SU-DHL-6 (cell line): ENCODE data around the gene SAP25.
A peak's percentile ranks its signal among the peaks of the same experiment; 100 is the strongest.

ENCODE experiments used
- H2AFZ ChIP-seq: fragments of 200-600 bp; sonication (generic); 2 replicates; pipeline ENCODE4 v1.6.1; 2014; ENCODE audit warnings: low read depth, mild to moderate bottlenecking, moderate library complexity, mixed read lengths, antibody characterized with exemption, low read length; ENCODE audit not compliant: severe bottlenecking
- H3F3A ChIP-seq: fragments of 200-600 bp; shearing (Covaris generic); 2 replicates; pipeline ENCODE4 v1.6.0; 2016; ENCODE audit warnings: antibody characterized with exemption, mild to moderate bottlenecking; ENCODE audit not compliant: insufficient read depth
- H3K27ac ChIP-seq: fragments of 200-600 bp; sonication (generic); 2 replicates; pipeline ENCODE4 v1.5.1; 2016; ENCODE audit warnings: low read depth, mild to moderate bottlenecking, low read length, moderate library complexity, mixed read lengths
- H3K27me3 ChIP-seq: fragments of 200-600 bp; sonication (generic), shearing (Covaris generic); 2 replicates; pipeline ENCODE4 v1.6.0; 2014; ENCODE audit warnings: mild to moderate bottlenecking, low read length
- H3K36me3 ChIP-seq: fragments of 200-600 bp; sonication (generic); 2 replicates; pipeline ENCODE4 v1.6.1; 2014; ENCODE audit warnings: mild to moderate bottlenecking, low read length, mixed read lengths
- H3K4me2 ChIP-seq: fragments of 300-600, 200-600 bp; shearing (Covaris generic), sonication (generic); 2 replicates; pipeline ENCODE4 v1.6.0; 2014; ENCODE audit warnings: low read length, low read depth, mild to moderate bottlenecking; ENCODE audit not compliant: poor library complexity, severe bottlenecking
- H3K4me3 ChIP-seq: fragments of 200-600 bp; sonication (generic); 2 replicates; pipeline ENCODE4 v1.5.1; 2014; ENCODE audit warnings: antibody characterized with exemption, low read length, mild to moderate bottlenecking, mixed read lengths; ENCODE audit not compliant: insufficient read depth, poor library complexity, severe bottlenecking
- H3K79me2 ChIP-seq: fragments of 200-600 bp; sonication (generic); 2 replicates; pipeline ENCODE4 v1.6.1; 2014; ENCODE audit warnings: mild to moderate bottlenecking, low read length, moderate library complexity; ENCODE audit not compliant: insufficient read depth
- H3K9ac ChIP-seq: fragments of 200-600 bp; sonication (generic); 2 replicates; pipeline ENCODE4 v1.7.0; 2014; ENCODE audit warnings: mild to moderate bottlenecking, low read length
- H3K9me2 ChIP-seq: fragments of 200-600 bp; sonication (generic); replicated peaks from 2 replicates; pipeline ENCODE4 v1.6.1; 2014; ENCODE audit warnings: low read length; ENCODE audit not compliant: insufficient read depth
- H3K9me3 ChIP-seq: fragments of 200-600 bp; sonication (generic); 2 replicates; pipeline ENCODE4 v1.6.1; 2014; ENCODE audit warnings: low read length, mixed read lengths; ENCODE audit not compliant: insufficient read depth
- H4K20me1 ChIP-seq: fragments of 200-600 bp; sonication (generic); 2 replicates; pipeline ENCODE4 v1.6.1; 2014; ENCODE audit warnings: low read depth, mild to moderate bottlenecking, antibody characterized with exemption, low read length, moderate library complexity, mixed read lengths
- CTCF ChIP-seq: fragments of 200-600 bp; sonication (generic); IDR thresholded peaks from one replicate; pipeline ENCODE4 v1.5.1; 2017; ENCODE audit warnings: antibody characterized with exemption, mild to moderate bottlenecking, low read length, moderate library complexity; ENCODE audit not compliant: insufficient read depth, poor library complexity, severe bottlenecking
- EZH2phosphoT487 ChIP-seq: fragments of 200-600 bp; sonication (generic), shearing (Covaris generic); conservative IDR thresholded peaks from 2 replicates; pipeline ENCODE4 v1.6.1; 2018; ENCODE audit warnings: mild to moderate bottlenecking, antibody characterized with exemption, low read length, moderate library complexity, mixed read lengths

Gene SAP25

DNA sequence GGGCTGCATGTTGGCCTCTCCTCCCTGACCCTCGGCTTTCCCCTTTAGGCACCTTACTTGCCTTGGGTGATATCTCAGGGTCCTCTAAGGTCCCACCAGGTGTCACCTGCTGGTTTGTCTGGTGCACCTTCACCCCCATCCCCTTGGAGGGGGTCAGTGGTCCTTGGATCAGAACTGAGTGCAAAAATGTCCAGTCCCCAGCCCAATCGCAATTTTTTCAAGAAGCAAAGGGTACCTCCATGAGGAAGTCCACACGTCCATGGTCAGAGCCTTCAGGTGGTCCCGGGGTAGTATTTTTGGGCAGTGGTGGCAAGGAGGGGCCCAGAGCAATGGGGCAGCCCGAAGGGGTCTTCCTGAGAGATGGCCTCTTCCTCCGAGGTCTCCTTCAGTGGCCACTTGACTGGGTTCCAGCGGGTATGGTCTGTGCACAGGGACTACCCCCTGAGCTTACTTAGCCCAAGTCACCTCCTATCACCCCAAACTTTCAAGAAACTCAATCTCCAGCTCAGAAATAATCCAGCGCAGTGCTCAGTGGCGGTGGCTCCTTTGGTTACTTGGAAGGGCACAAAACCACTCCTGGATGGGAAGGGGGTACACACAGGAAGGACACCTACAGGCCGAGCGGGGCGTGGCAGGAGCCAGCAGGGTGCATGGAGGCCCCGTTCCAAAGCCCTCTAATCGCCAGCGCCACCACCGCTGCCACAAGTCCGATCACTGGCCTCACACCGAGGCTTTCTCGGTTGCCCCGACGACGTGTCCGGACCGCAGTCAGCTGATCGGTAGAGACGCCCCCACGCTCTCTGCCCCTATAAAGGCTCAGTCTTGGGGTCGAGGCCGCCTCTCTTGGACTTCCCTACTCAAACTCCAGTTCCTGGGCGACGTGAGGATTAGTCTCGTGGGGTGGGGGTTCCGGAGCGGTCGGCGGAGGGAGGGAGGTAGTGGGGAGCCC is 4.5 kb downstream of the SAP25 start:
- Histone ChIP-seq H3K79me2 (no peaks in the 10 kb centered on the region), H3K9ac (no peak overlapping the region), H3K4me3 (no peak overlapping the region), H4K20me1 (no peaks in the 10 kb centered on the region), H3K9me3 (no peaks in the 10 kb centered on the region), H3K27me3 (no peaks in the 10 kb centered on the region), H3K9me2 (no peaks in the 10 kb centered on the region), H2AFZ (no peak overlapping the region), H3K36me3 (no peaks in the 10 kb centered on the region), H3K4me2 (no peak overlapping the region), H3F3A (no peaks in the 10 kb centered on the region), H3K27ac (no peak overlapping the region)
- no peak for TF ChIP-seq EZH2phosphoT487
- TF ChIP-seq CTCF, result peak; percentile 49

GRCh38 chr7:100568176-100568895 is 5.4 kb downstream of the SAP25 start:
- H3K4me3 ChIP-seq, result no peak overlapping the region
- no peaks in the 10 kb centered on the region for H4K20me1 ChIP-seq
- no peaks in the 10 kb centered on the region for H3K36me3 ChIP-seq
- H3K9me2 ChIP-seq, result no peaks in the 10 kb centered on the region
- no peaks in the 10 kb centered on the region for H3K27me3 ChIP-seq
- no peak for TF ChIP-seq CTCF
- TF ChIP-seq EZH2phosphoT487, result no peak
- no peak overlapping the region for H2AFZ ChIP-seq
- H3K9ac ChIP-seq, result no peak overlapping the region
- H3K4me2 ChIP-seq, result no peak overlapping the region
- no peak overlapping the region for H3K27ac ChIP-seq
- no peaks in the 10 kb centered on the region for H3K9me3 ChIP-seq
- no peaks in the 10 kb centered on the region for H3K79me2 ChIP-seq
- no peaks in the 10 kb centered on the region for H3F3A ChIP-seq

GRCh38 chr7:100567751-100568175 is 5.9 kb downstream of the SAP25 start:
- H3K36me3 ChIP-seq, result no peaks in the 10 kb centered on the region
- no peaks in the 10 kb centered on the region for H3F3A ChIP-seq
- H3K27ac ChIP-seq, result no peak overlapping the region
- H3K9ac ChIP-seq, result no peak overlapping the region
- TF ChIP-seq EZH2phosphoT487, result no peak
- no peak for TF ChIP-seq CTCF
- no peaks in the 10 kb centered on the region for H3K9me2 ChIP-seq
- no peak overlapping the region for H3K4me2 ChIP-seq
- no peaks in the 10 kb centered on the region for H3K79me2 ChIP-seq
- no peaks in the 10 kb centered on the region for H4K20me1 ChIP-seq
- H2AFZ ChIP-seq, result no peak overlapping the region
- H3K9me3 ChIP-seq, result no peaks in the 10 kb centered on the region
- no peak overlapping the region for H3K4me3 ChIP-seq
- no peaks in the 10 kb centered on the region for H3K27me3 ChIP-seq
